ENCODE measurements around the gene HP. TPM values are rescaled to one million over a fixed set of nuclear protein-coding genes. Genes with fewer than 3 reads are reported as not detected.

Gene HP
- total RNA-seq, 2 experiments from 2014 or later: not detected

DNA sequence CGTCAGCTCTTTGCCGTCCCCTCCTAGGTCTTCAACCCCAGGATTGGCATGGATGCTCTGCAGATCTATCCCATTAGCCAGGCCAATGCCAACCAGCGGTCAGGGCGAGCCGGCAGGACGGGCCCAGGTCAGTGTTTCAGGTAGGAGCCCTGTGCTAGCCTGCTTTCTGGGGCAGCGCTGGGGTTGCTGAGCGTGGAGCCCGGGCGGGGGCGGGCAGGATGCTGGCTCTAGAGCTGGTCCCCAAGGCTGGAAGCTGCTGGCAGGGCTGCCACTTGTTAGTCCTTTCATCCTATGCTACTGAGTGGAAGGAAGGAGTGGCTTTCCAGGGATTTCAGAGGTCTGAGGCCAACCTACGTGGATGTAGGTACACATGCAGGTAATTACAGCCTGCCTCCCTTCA is 51.7 kb downstream of the HP start:
- peaks cover 61% of the 10 kb centered on the region for H3K36me3 Mint-ChIP-seq (ENCODE audit: low read depth)
- no peak for DNase-seq
- no peaks in the 10 kb centered on the region for H3K9me3 Mint-ChIP-seq
- ChIA-PET CTCF (no interaction called here), POLR2A (no interaction called here)
- TF ChIP-seq, protein P1, sequence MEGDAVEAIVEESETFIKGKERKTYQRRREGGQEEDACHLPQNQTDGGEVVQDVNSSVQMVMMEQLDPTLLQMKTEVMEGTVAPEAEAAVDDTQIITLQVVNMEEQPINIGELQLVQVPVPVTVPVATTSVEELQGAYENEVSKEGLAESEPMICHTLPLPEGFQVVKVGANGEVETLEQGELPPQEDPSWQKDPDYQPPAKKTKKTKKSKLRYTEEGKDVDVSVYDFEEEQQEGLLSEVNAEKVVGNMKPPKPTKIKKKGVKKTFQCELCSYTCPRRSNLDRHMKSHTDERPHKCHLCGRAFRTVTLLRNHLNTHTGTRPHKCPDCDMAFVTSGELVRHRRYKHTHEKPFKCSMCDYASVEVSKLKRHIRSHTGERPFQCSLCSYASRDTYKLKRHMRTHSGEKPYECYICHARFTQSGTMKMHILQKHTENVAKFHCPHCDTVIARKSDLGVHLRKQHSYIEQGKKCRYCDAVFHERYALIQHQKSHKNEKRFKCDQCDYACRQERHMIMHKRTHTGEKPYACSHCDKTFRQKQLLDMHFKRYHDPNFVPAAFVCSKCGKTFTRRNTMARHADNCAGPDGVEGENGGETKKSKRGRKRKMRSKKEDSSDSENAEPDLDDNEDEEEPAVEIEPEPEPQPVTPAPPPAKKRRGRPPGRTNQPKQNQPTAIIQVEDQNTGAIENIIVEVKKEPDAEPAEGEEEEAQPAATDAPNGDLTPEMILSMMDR (IDR thresholded peaks at IDR 0.05): no peak
- H3K4me1 Mint-ChIP-seq (ENCODE audit: low read depth): no peaks in the 10 kb centered on the region
- H3K4me3 Mint-ChIP-seq: no peak overlapping the region
- ATAC-seq: no peak
- H3K27ac Mint-ChIP-seq: no peak overlapping the region
- H3K27me3 Mint-ChIP-seq: no peaks in the 10 kb centered on the region
- intact Hi-C loops (cut with micrococcal nuclease): no loop called here

DNA sequence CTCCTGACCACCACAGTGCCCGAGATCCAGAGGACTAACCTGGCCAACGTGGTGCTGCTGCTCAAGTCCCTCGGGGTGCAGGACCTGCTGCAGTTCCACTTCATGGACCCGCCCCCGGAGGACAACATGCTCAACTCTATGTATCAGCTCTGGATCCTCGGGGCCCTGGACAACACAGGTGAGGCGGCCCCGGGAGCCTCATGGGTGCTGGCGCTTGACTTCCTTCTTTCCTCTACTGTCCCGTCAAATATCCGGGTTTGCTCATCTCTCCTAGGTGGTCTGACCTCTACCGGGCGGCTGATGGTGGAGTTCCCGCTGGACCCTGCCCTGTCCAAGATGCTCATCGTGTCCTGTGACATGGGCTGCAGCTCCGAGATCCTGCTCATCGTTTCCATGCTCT is 53.1 kb downstream of the HP start:
- no peak for ATAC-seq

DNA sequence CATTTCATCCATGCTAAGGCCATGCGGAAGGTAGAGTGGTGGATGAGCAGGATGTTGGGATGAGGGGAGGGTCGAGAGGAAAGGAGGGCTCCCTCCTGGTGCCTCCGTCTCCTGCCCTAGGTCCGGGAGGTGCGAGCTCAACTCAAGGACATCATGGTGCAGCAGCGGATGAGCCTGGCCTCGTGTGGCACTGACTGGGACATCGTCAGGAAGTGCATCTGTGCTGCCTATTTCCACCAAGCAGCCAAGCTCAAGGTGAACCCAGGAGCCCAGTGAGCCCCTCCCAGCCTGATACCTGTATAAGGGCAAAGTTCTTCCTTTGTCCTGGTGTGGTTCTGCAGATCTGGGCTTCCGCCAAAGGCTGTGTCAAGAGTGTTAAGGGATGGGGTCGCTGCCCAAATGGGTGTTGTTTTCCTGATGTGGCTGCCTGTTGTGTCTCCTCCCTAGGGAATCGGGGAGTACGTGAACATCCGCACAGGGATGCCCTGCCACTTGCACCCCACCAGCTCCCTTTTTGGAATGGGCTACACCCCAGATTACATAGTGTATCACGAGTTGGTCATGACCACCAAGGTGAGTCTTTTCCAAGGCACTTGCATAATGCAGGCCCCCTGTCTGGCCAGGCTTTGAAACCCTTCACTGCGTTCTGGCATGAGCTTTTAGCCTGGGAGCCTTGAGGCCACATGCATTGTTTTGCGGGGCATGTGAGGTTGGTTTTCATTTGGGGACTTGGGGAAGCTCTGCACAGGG is 54.2 kb downstream of the HP start:
- POLR2A ChIA-PET: no interaction called here
- Mint-ChIP-seq H3K36me3 (ENCODE audit: low read depth) (peaks cover 49% of the 10 kb centered on the region), H3K27me3 (no peaks in the 10 kb centered on the region), H3K27ac (no peak overlapping the region), H3K4me1 (ENCODE audit: low read depth) (no peaks in the 10 kb centered on the region), H3K4me3 (no peak overlapping the region), H3K9me3 (no peaks in the 10 kb centered on the region)
- intact Hi-C loops (cut with micrococcal nuclease): no loop called here
- DNase-seq: no peak
- ATAC-seq: no peak
- TF ChIP-seq, protein P1 (IDR thresholded peaks at IDR 0.05): no peak
- CTCF ChIA-PET: interaction anchor here (1.0 kb wide), 1 partner anchor 16 kb away, joined by 3 read pairs; no protein-coding TSS in a partner anchor

More for the DNA sequence above, 53.1 kb downstream of the HP start:
- Mint-ChIP-seq H3K27ac (no peak overlapping the region), H3K27me3 (no peaks in the 10 kb centered on the region), H3K4me3 (no peak overlapping the region), H3K36me3 (ENCODE audit: low read depth) (peaks cover 58% of the 10 kb centered on the region), H3K9me3 (no peaks in the 10 kb centered on the region), H3K4me1 (ENCODE audit: low read depth) (no peaks in the 10 kb centered on the region)
- CTCF ChIA-PET: interaction anchor here (0.7 to 1.0 kb wide), 2 partner anchors 17 to 18 kb away, joined by 3 to 4 read pairs; no protein-coding TSS in a partner anchor
- TF ChIP-seq, protein P1 (IDR thresholded peaks at IDR 0.05): no peak
- POLR2A ChIA-PET: no interaction called here
- intact Hi-C loops (cut with micrococcal nuclease): no loop called here
- no peak for DNase-seq

DNA sequence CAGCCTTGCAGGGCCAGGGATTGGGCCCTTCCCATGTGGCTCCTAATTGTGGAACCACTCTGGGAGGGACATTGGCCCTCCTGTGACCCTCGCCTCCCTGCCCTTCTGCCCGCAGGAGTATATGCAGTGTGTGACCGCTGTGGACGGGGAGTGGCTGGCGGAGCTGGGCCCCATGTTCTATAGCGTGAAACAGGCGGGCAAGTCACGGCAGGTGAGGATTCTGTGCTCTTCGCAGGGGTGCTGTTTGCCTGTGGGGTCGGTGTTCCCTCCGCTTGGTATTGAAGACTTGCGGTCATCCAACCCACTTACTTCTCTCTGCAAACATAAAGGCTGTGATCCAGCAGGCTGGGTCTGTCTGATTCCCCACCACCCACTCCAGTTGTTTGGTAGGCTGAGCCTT is 55.0 kb downstream of the HP start:
- Mint-ChIP-seq H3K4me3 (no peak overlapping the region), H3K36me3 (ENCODE audit: low read depth) (peaks cover 46% of the 10 kb centered on the region), H3K4me1 (ENCODE audit: low read depth) (no peaks in the 10 kb centered on the region), H3K9me3 (no peaks in the 10 kb centered on the region), H3K27me3 (no peaks in the 10 kb centered on the region), H3K27ac (no peak overlapping the region)
- no peak for DNase-seq
- TF ChIP-seq, protein P1 (IDR thresholded peaks at IDR 0.05): no peak
- intact Hi-C loops (cut with micrococcal nuclease): no loop called here
- ATAC-seq: no peak
- CTCF ChIA-PET: no interaction called here
- POLR2A ChIA-PET: no interaction called here

DNA sequence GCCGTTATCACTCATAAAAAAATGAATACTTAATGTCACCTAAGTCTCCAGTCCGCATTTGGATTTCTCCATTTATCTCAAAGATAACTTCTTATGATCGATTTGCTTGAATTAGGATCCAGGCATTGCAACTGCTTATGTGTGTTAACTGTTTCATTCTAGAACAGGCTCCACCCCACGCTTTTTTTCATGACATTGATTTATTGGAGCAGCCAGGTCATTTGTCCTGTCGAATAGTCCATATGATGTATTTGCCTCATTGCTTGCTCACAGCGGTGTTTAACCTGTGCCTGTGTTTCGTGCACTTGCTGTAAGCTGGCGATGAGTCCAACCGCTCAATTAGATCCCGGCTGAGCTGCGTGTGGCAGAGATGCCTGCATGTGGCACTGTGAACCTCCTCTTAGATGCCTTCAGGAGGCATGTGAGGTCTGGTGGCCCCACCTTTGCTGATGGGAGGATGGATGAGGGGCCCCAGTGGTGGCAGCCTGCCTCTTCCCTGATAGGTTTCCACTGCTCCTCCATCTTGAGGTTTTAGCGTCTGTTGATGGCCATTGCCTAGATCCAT is 55.7 kb downstream of the HP start:
- ATAC-seq: no peak
- Mint-ChIP-seq H3K27me3 (no peaks in the 10 kb centered on the region), H3K4me1 (ENCODE audit: low read depth) (no peaks in the 10 kb centered on the region), H3K27ac (no peak overlapping the region), H3K4me3 (no peak overlapping the region), H3K36me3 (ENCODE audit: low read depth) (peaks cover 44% of the 10 kb centered on the region), H3K9me3 (no peaks in the 10 kb centered on the region)
- intact Hi-C loops (cut with micrococcal nuclease): no loop called here
- DNase-seq: no peak
- ChIA-PET POLR2A (no interaction called here), CTCF (no interaction called here)
- TF ChIP-seq, protein P1 (IDR thresholded peaks at IDR 0.05): no peak
